Measurements from ENCODE around the gene ISM2.

GRCh38 chr14:77516126-77516525 lies 17.5 kb upstream of the ISM2 start:
- TF ChIP-seq, protein P1, sequence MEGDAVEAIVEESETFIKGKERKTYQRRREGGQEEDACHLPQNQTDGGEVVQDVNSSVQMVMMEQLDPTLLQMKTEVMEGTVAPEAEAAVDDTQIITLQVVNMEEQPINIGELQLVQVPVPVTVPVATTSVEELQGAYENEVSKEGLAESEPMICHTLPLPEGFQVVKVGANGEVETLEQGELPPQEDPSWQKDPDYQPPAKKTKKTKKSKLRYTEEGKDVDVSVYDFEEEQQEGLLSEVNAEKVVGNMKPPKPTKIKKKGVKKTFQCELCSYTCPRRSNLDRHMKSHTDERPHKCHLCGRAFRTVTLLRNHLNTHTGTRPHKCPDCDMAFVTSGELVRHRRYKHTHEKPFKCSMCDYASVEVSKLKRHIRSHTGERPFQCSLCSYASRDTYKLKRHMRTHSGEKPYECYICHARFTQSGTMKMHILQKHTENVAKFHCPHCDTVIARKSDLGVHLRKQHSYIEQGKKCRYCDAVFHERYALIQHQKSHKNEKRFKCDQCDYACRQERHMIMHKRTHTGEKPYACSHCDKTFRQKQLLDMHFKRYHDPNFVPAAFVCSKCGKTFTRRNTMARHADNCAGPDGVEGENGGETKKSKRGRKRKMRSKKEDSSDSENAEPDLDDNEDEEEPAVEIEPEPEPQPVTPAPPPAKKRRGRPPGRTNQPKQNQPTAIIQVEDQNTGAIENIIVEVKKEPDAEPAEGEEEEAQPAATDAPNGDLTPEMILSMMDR (conservative IDR thresholded peaks at IDR 0.05; ENCODE audit: low read depth in 2 of 2), result no peak
- TF ChIP-seq EZH2 (IDR thresholded peaks at IDR 0.05; ENCODE audit: low read depth, unreplicated experiment), result no peak
- TF ChIP-seq, protein P2, sequence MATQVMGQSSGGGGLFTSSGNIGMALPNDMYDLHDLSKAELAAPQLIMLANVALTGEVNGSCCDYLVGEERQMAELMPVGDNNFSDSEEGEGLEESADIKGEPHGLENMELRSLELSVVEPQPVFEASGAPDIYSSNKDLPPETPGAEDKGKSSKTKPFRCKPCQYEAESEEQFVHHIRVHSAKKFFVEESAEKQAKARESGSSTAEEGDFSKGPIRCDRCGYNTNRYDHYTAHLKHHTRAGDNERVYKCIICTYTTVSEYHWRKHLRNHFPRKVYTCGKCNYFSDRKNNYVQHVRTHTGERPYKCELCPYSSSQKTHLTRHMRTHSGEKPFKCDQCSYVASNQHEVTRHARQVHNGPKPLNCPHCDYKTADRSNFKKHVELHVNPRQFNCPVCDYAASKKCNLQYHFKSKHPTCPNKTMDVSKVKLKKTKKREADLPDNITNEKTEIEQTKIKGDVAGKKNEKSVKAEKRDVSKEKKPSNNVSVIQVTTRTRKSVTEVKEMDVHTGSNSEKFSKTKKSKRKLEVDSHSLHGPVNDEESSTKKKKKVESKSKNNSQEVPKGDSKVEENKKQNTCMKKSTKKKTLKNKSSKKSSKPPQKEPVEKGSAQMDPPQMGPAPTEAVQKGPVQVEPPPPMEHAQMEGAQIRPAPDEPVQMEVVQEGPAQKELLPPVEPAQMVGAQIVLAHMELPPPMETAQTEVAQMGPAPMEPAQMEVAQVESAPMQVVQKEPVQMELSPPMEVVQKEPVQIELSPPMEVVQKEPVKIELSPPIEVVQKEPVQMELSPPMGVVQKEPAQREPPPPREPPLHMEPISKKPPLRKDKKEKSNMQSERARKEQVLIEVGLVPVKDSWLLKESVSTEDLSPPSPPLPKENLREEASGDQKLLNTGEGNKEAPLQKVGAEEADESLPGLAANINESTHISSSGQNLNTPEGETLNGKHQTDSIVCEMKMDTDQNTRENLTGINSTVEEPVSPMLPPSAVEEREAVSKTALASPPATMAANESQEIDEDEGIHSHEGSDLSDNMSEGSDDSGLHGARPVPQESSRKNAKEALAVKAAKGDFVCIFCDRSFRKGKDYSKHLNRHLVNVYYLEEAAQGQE (IDR thresholded peaks at IDR 0.05; ENCODE audit: unreplicated experiment), result no peak
- no peak for TF ChIP-seq POLR2AphosphoS5 (IDR thresholded peaks at IDR 0.05; ENCODE audit: low read depth)
- no peak for TF ChIP-seq CREB1 (CRISPR knock-in tag; IDR thresholded peaks at IDR 0.05; ENCODE audit: low read depth)
- no peak for TF ChIP-seq EZH2phosphoT487 (IDR thresholded peaks at IDR 0.05; ENCODE audit: unreplicated experiment)
- TF ChIP-seq ZNF462 (CRISPR knock-in tag; IDR thresholded peaks at IDR 0.05), result no peak
- no peak for TF ChIP-seq ZNF114 (CRISPR knock-in tag; IDR thresholded peaks at IDR 0.05)
- no peak for TF ChIP-seq STAT1 (IDR thresholded peaks at IDR 0.05; ENCODE audit: unreplicated experiment)
- TF ChIP-seq JUNB (IDR thresholded peaks at IDR 0.05; ENCODE audit: unreplicated experiment), result no peak
- no peak for TF ChIP-seq NANOG (IDR thresholded peaks at IDR 0.05; ENCODE audit: borderline replicate concordance)

Data from GM23338 (cell line).